GM18526 (cell line): ENCODE results near the gene HIVEP2.

Source experiments
- POLR2A ChIP-seq: IDR thresholded peaks from 3 replicates; pipeline ENCODE4 v1.6.1; 2011; ENCODE audit not compliant: insufficient read length; ENCODE audit errors: extremely low read depth

The HIVEP2 gene

DNA sequence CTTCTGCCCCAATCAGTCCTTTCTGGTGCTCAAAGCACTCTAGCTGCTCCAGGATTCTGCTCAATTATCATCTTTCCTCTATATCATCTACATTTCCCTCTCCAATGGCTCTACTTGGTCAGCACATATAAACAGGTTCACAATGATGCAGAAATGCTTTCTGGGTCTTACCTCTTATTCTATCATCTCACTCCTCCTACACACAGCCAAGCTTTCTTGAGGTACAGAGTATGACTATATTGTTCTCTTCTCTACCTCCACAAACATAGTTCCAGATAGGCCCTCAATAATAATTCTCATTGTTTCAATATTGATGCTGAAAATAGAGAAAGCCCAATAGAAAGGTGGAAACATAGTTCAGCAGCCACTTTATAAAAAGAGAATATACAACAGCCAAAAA lies 48.2 kb downstream of the HIVEP2 start:
- TF ChIP-seq POLR2A: no peak

DNA sequence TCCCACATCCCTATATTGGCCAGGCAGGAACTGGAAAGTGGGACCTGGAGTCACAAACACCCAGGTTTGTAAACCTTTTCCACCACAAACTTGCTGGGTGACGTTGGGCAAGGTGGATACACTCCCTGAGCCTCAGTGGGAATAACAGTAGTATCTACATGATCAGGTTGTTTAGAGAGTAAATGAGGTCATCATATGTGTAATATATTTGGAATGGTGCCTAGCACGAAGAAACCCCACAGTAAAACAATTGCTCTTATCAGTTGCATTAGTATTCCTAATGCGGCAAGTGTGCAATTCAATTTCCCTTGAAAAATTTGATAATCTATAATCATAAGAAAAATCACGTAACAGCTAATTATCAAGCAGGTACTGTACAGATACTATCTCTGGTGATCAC lies 51.9 kb downstream of the HIVEP2 start:
- no peak for TF ChIP-seq POLR2A

DNA sequence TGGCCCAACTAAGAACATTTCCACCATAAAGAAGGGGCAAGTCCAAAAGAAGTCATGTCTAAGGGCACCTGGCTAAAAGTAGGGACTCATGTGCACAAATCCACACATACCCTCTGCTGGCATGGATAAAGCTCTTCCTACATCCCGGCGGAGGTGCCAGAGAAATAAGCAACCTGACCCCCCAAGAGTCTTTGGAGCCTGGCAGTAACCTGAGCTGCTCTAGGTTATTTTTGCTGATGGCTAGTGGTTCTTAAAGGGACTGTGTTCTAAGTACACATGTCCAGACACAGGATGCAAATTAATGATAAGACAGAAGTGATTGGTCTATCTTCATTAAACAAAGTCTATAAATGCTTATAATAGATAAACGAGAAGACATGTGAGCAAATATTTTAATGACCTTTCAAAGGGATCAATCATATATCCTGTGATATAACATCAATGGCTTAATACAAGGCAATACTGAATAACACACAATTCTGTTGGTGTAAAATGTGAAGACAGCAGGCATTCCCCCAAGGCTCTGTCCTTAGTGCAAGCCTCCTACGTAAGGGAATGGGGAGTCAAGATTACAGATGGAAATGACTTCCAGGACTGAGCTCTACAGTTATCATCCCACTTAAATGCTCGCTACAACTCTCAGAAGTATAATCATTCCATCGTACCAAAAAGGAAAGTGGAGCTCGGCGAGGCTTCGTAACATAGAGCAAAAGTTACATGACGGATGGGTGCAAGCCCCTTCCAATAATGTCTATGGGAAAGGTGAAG lies 52.5 kb downstream of the HIVEP2 start:
- no peak for TF ChIP-seq POLR2A

DNA sequence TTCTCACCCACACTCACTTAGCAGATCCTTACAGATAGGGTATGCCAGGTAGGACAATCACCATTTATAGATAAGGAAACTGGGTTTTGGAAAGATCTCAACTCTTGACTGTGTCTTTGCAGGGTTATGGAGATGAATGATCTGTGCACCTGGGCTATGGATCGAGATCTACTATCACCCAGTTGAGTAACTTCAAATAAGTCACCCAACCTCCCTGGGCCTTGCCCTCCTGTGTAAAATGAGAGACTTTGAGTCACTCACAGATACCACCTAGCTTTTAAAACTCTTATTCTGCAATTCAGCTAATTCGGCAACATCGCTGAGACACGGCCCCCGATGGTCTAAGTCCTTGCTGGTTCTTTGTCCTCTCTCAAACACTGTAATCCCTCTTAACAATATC lies 53.5 kb downstream of the HIVEP2 start:
- no peak for TF ChIP-seq POLR2A

GRCh38 chr6:142888456-142888855 lies 56.5 kb downstream of the HIVEP2 start:
- no peak for TF ChIP-seq POLR2A

- TF ChIP-seq POLR2A: no peak
Measured at GRCh38 chr6:142887517-142887916, 57.5 kb downstream of the HIVEP2 start.

- no peak for TF ChIP-seq POLR2A
Measured at GRCh38 chr6:142886431-142887170, 58.4 kb downstream of the HIVEP2 start.

- TF ChIP-seq POLR2A: no peak
Measured at GRCh38 chr6:142885182-142885867, 59.7 kb downstream of the HIVEP2 start.

DNA sequence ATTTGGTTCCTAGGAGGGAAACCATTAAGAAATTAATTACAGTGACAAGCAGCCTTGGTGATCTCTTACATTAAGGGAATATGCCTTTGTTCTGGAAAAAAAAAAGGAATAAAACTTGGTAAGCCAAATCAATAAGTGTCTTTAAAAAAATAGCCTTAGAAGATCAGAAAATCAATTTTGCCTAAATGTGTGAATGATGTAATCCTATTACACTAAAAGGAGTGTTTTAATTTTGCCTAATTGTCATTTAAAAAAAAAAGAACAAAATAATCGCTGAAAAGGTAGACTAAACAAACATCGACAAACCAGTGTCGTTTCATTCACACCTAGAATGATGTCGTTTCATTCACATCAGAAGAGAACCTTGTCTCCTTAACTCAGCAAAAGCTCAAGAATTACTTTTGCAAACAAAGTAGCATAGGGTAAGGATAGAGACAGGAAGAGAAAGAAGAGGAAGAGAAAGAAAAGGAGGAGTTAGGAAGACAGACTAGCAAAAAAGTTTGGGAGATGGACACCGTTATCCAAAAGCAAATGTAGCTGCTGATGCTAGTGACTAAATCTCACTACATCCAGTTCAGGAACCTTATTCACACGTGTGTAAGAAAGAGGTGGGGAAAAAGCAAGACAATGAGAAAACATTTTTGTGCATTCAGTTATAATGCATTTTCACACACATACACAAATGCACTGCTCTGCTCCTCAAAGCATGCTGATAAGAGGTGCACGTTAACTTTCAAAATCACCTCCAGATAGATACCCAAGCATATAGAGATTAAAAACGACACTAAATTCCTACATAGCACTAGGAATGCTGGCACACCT lies 60.6 kb downstream of the HIVEP2 start:
- no peak for TF ChIP-seq POLR2A

- no peak for TF ChIP-seq POLR2A
Measured at GRCh38 chr6:142883011-142883410, 62.0 kb downstream of the HIVEP2 start.

DNA sequence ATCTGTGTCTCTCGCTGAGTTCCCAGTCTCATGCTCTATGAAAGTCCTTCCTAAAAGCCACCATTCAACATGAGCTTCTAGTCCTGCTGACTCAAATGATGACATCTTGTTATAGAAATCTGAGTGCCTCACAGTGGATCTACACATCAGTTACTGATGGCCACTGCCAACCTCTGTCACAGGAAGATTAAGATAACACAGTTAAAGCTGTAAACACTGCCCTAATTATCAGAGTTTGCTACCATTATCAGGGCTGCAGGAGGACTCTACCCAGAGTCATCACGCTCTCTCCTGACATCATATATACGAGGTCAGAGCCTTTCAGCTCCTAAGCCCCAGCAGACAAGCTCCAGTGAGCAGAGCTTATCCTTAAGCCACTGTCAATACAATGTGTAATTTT lies 63.2 kb downstream of the HIVEP2 start:
- TF ChIP-seq POLR2A: no peak

GRCh38 chr6:142881290-142881689 lies 63.7 kb downstream of the HIVEP2 start:
- no peak for TF ChIP-seq POLR2A

- TF ChIP-seq POLR2A: no peak
Measured at GRCh38 chr6:142880201-142880600, 64.8 kb downstream of the HIVEP2 start.

DNA sequence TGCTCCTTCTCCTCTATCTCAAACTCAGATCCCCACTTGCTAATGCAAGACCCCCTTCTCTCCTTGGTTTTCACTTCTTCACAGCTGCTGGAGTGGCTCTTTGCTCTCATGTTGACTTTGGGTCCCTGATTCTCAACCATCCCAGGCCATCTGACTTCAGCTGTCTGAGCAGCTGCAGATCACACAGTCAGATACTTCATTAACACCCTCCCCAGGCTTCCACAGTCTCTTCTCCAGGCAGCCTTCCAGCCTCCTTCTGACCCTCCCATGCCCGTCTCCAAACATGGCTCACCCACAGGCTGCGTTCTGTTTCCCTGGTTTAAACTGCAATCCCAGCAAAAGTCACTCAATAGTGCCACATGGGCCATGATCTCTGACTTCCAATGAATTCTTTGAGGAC lies 65.4 kb downstream of the HIVEP2 start:
- no peak for TF ChIP-seq POLR2A

GRCh38 chr6:142879076-142879475 lies 65.9 kb downstream of the HIVEP2 start:
- no peak for TF ChIP-seq POLR2A
